ENCODE data around the gene ASNSD1. TPM values are rescaled to one million over a fixed set of nuclear protein-coding genes. Genes with fewer than 3 reads are reported as not detected.
"Not testable (repeated sequence)": the region's sequence is repeated elsewhere in the genome, so short reads cannot be mapped to it uniquely, and the experiment has no call there.

Gene ASNSD1
- total RNA-seq, 1 experiment from 2014 or later = 41.4 TPM

GRCh38 chr2:189709501-189710221 lies 48.4 kb downstream of the ASNSD1 start:
- BruUV-seq (replicated peaks) = no TSS peak
- Mint-ChIP-seq H3K27me3 (ENCODE audit: insufficient read depth, unreplicated experiment) (no peaks in the 10 kb centered on the region), H3K4me3 (ENCODE audit: unreplicated experiment) (no peak overlapping the region), H3K4me1 (ENCODE audit: insufficient read depth, unreplicated experiment) (no peaks in the 10 kb centered on the region), H3K36me3 (ENCODE audit: insufficient read depth, unreplicated experiment) (peaks cover 4% of the 10 kb centered on the region), H3K9me3 (ENCODE audit: unreplicated experiment) (peaks cover 9% of the 10 kb centered on the region), H3K27ac (ENCODE audit: low read depth, unreplicated experiment) (no peak overlapping the region)
- ChIA-PET CTCF (interaction anchor here (0.6 to 1.8 kb wide), 3 partner anchors 11 to 60 kb away, joined by 3 to 8 read pairs (median 6); no protein-coding TSS in a partner anchor), POLR2A (interaction anchor here (1.1 kb wide), 1 partner anchor 53 kb away, joined by 3 read pairs; the partner anchor contains the start of gene OSGEPL1)
- intact Hi-C loops (cut with micrococcal nuclease) = no loop called here
- no peak for TF ChIP-seq CTCF (IDR thresholded peaks at IDR 0.05; ENCODE audit: unreplicated experiment)
- no peak for DNase-seq (ENCODE audit: unreplicated experiment)

GRCh38 chr2:189717593-189717992 lies 56.3 kb downstream of the ASNSD1 start:
- intact Hi-C loops (cut with micrococcal nuclease); DNase-seq (ENCODE audit: unreplicated experiment); CTCF ChIA-PET; H3K36me3 Mint-ChIP-seq (ENCODE audit: insufficient read depth, unreplicated experiment); H3K4me3 Mint-ChIP-seq (ENCODE audit: unreplicated experiment); H3K27me3 Mint-ChIP-seq (ENCODE audit: insufficient read depth, unreplicated experiment); BruUV-seq (replicated peaks); POLR2A ChIA-PET; H3K4me1 Mint-ChIP-seq (ENCODE audit: insufficient read depth, unreplicated experiment); H3K27ac Mint-ChIP-seq (ENCODE audit: low read depth, unreplicated experiment): not testable (repeated sequence)
- H3K9me3 Mint-ChIP-seq (ENCODE audit: unreplicated experiment) = peaks cover 15% of the 10 kb centered on the region

- TF ChIP-seq CTCF (IDR thresholded peaks at IDR 0.05; ENCODE audit: unreplicated experiment) = no peak
- CTCF ChIA-PET = interaction anchor here (0.6 to 0.7 kb wide), 2 partner anchors 59 to 1558 kb away, joined by 3 to 7 read pairs; no protein-coding TSS in a partner anchor
- POLR2A ChIA-PET = no interaction called here
- H3K4me3 Mint-ChIP-seq (ENCODE audit: unreplicated experiment) = no peak overlapping the region
- H3K9me3 Mint-ChIP-seq (ENCODE audit: unreplicated experiment) = peaks cover 9% of the 10 kb centered on the region
- no peaks in the 10 kb centered on the region for H3K27me3 Mint-ChIP-seq (ENCODE audit: insufficient read depth, unreplicated experiment)
- no TSS peak for BruUV-seq (replicated peaks)
- no peak for DNase-seq (ENCODE audit: unreplicated experiment)
- no peaks in the 10 kb centered on the region for H3K36me3 Mint-ChIP-seq (ENCODE audit: insufficient read depth, unreplicated experiment)
- intact Hi-C loops (cut with micrococcal nuclease) = no loop called here
- H3K4me1 Mint-ChIP-seq (ENCODE audit: insufficient read depth, unreplicated experiment) = no peaks in the 10 kb centered on the region
- no peak overlapping the region for H3K27ac Mint-ChIP-seq (ENCODE audit: low read depth, unreplicated experiment)
Observed at GRCh38 chr2:189719571-189719970, 58.3 kb downstream of the ASNSD1 start.

Other genes starting within 250 kb of the ASNSD1 start
- gene WDR75, start 220.0 kb upstream of the ASNSD1 start, total RNA-seq (2022) = 50.3 and 52.5 TPM in 2 replicates
- gene SLC40A1, start 80.7 kb upstream of the ASNSD1 start, total RNA-seq (2022) = 0.15 TPM in 1 of 2 replicates, not detected in the other
- gene ANKAR, start 13.2 kb downstream of the ASNSD1 start, total RNA-seq (2022) = 4.6 and 5.1 TPM in 2 replicates
- gene OSGEPL1, start 101.3 kb downstream of the ASNSD1 start, total RNA-seq (2022) = 3.7 and 5.1 TPM in 2 replicates
- gene ORMDL1, start 122.9 kb downstream of the ASNSD1 start, total RNA-seq (2022) = 83.0 and 85.1 TPM in 2 replicates
- gene PMS1, start 123.0 kb downstream of the ASNSD1 start, total RNA-seq (2022) = 38.3 and 50.9 TPM in 2 replicates

All from MCF 10A (cell line).